ENCODE measurements around the gene PTCRA. TPM values are rescaled to one million over a fixed set of nuclear protein-coding genes. Genes with fewer than 3 reads are reported as not detected.
A peak's percentile ranks its signal among the peaks of the same experiment; 100 is the strongest.
"Not testable (repeated sequence)": the region's sequence is repeated elsewhere in the genome, so short reads cannot be mapped to it uniquely, and the experiment has no call there.

Gene PTCRA
- total RNA-seq, 1 experiment from 2014 or later, result not detected

- DNase-seq (ENCODE audit: low spot score), result no peak
Observed at GRCh38 chr6:42939810-42940167, 23.9 kb downstream of the PTCRA start.

GRCh38 chr6:42940493-42941045 is 24.7 kb downstream of the PTCRA start:
- no peak for DNase-seq (ENCODE audit: low spot score)

- not testable (repeated sequence) for DNase-seq (ENCODE audit: low spot score)
Observed at GRCh38 chr6:42941356-42941755, 25.5 kb downstream of the PTCRA start.

- no peak for DNase-seq (ENCODE audit: low spot score)
Observed at GRCh38 chr6:42942444-42942843, 26.6 kb downstream of the PTCRA start.

DNA sequence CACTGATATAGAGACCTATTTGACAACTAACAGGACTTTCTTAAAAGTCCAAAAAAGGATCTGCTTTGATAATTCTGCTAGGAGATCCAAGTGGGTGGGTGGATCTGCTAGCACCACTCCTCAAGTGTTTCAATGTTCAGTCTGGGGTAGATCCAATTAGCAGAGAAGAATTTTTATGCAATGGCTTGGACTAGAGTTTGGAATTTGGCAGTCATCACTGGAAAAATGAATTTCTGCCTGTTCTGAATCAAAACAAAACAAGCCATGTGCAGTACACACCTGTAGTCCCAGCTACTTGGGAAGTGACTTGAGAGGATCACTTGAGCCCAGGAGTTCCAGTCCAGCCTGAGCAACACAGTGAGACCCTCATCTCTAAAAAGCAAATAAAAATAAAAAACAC is 32.1 kb downstream of the PTCRA start:
- DNase-seq (ENCODE audit: low spot score), result no peak

- DNase-seq (ENCODE audit: low spot score), result no peak
Observed at GRCh38 chr6:42952389-42952788, 36.5 kb downstream of the PTCRA start.

- DNase-seq (ENCODE audit: low spot score), result not testable (repeated sequence)
Observed at GRCh38 chr6:42954405-42954804, 38.6 kb downstream of the PTCRA start.

GRCh38 chr6:42958125-42958524 is 42.3 kb downstream of the PTCRA start:
- no peak for DNase-seq (ENCODE audit: low spot score)

- DNase-seq (ENCODE audit: low spot score), result no peak
Observed at GRCh38 chr6:42959917-42960242, 44.0 kb downstream of the PTCRA start.

- no peak for DNase-seq (ENCODE audit: low spot score)
Observed at GRCh38 chr6:42960243-42961019, 44.6 kb downstream of the PTCRA start, which contains the start of gene GNMT. Gene GNMT (plus strand): TSS chr6:42960754. CDS start chr6:42960768, 14 bp downstream.

- no peak for DNase-seq (ENCODE audit: low spot score)
Observed at GRCh38 chr6:42961020-42961470, 45.2 kb downstream of the PTCRA start.

DNA sequence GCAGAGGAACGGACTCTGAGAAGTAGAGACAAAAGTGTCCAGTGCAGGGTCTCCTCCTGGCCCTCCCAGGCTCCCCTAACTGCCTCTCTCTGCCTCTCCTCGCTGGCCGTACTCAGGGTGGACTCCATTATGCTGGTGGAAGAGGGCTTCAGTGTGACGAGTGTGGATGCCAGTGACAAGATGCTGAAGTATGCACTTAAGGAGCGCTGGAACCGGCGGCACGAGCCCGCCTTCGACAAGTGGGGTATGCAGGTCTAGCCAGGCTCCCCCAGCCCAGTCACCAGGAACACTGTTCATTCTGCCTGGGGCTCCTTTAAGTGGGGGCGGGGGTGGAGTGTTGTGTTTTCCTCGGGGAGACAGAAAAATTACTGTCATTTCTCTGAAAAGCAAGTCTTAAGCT is 46.2 kb downstream of the PTCRA start:
- no peak for DNase-seq (ENCODE audit: low spot score)

GRCh38 chr6:42962502-42963178 is 46.8 kb downstream of the PTCRA start:
- no peak for DNase-seq (ENCODE audit: low spot score)

- no peak for DNase-seq (ENCODE audit: low spot score)
Observed at GRCh38 chr6:42963179-42963854, 47.5 kb downstream of the PTCRA start.

DNA sequence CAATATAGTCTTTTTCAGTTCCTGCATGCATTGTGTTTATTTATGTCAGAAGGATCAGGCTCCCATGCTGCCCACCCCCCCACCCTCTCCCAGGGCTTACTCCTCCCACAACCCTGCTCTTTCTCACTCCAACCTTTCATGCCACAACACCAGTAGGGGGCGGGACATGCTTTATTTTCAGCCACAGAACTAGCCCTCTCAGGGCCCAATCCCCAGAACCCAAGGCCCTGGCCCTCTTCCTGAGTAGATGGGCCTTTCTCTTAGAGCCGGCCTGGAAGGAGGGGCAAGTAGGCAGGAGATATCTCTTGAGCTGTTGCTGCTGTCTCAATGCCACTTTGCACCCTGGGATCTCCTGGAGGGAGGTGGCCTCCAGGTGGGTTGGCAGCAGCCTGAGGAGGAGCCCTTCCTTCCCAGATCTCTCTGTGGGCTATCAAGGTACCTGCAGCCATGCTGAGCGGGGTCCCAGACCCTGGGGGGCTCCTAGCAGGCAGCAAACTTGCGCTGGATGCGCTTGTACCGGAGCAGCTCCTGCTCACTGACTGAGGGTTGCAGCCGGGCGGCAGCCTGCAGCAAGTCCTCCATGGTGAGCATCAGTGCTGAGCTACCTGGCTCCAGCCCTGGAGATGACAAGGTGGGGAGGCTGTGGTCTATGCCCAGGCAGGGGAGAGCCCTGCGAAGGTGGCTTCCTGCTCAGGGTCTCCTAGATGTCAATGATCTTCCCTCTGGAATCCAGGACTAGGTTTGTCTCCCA is 48.2 kb downstream of the PTCRA start:
- peak; percentile 45 for DNase-seq (ENCODE audit: low spot score)

GRCh38 chr6:42966571-42966970 is 50.7 kb downstream of the PTCRA start:
- DNase-seq (ENCODE audit: low spot score), result no peak

DNA sequence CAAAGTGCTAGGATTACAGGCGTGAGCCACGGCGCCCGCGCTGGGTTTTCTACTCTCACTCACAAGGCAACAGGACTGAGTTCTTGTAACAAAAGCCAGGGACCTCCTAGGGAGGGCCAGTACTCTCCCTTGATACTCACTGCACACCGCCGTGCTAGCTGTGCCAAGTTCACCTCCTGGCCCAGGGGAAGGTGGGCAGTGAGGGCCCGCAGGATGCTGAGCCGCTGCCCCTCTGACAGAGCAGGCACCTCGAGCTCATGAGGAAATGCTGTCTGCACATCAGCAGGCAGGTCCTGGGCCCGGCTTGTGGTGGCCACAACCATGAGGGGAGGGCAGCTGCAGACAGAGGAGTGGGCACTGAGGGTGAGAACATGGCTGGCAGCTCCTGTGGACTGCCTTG is 51.4 kb downstream of the PTCRA start:
- no peak for DNase-seq (ENCODE audit: low spot score)

- no peak for DNase-seq (ENCODE audit: low spot score)
Observed at GRCh38 chr6:42968126-42968701, 52.4 kb downstream of the PTCRA start.

- no peak for DNase-seq (ENCODE audit: low spot score)
Observed at GRCh38 chr6:42968783-42969182, 52.9 kb downstream of the PTCRA start.

DNA sequence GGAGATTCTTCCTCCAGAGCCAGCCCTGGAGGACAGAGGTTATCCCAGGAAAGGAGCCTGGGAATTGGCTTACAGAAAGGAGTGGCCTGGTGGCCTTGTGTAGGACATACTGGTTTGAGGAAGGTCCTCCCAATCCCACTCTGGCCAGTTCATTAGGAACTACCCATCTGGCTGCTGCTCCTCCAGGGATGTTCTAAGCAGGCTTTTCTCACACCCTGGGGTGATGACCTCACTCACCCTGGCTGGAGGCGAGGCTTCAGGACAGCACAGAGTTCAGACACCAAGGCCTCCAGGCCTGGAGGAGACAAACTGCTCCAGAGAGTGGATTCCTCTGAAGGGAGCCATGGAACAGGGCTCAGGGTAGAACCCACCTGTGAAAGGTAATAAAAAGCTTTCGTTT is 53.6 kb downstream of the PTCRA start:
- DNase-seq (ENCODE audit: low spot score), result no peak

DNA sequence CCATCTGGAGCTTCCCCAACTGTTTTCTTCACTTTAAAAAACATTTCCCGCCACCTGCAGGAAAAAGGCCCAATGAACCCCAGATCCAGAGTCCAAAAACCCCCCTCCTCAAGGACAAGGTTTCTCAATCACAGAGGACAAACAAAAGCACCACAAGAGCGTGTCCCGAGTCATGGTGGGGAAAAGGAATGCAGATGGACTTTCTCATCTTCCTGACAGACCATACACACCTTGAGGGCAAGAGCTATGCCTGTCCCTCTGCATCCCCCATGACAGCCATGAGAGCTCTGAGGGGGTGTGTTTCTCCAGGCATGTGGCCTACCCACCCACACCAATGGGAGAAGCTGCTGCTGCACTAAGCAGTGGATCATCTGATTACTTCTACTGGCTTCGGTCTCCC is 54.1 kb downstream of the PTCRA start:
- DNase-seq (ENCODE audit: low spot score), result no peak
